GM12878 (cell line): ENCODE measurements around the gene STYXL1. TPM values are rescaled to one million over a fixed set of nuclear protein-coding genes. Genes with fewer than 3 reads are reported as not detected.

Source experiments
- ATAC-seq: fragments of 200-7000 bp; cut with Tn5 transposase; 3 replicates; pipeline ENCODE4 v1.9.1; 2020; ENCODE audit warnings: mild to moderate bottlenecking, moderate library complexity
- BruUV-seq: library from RNA; stranded (reverse); fragments of 400-500 nt; replicated peaks from 2 replicates; lab custom pipeline; 2021; lab: Mats Ljungman, UMichigan
- CTCF ChIA-PET: fragments of 300-600 bp; sonication (Branson Sonifier 250); formaldehyde crosslinking; extraction: SDS; loops from one replicate; lab custom pipeline; 2021; ENCODE audit warnings: inconsistent platforms; lab: Yijun Ruan, JAX
- POLR2A ChIA-PET: fragments of 350-600 bp; formaldehyde crosslinking; extraction: SDS; loops from one replicate; lab custom pipeline; 2021; ENCODE audit warnings: inconsistent platforms; lab: Charles Lee
- RAD21 ChIA-PET: fragments of 300-600 bp; sonication (Branson Sonifier 250); formaldehyde crosslinking; loops from one replicate; lab custom pipeline; 2023; ENCODE audit warnings: antibody characterized with exemption; ENCODE audit not compliant: unreplicated experiment; lab: Charles Lee
- SMC1A ChIA-PET: fragments of 300-600 bp; sonication (Branson Sonifier 250); formaldehyde crosslinking; loops from one replicate; lab custom pipeline; 2023; ENCODE audit not compliant: unreplicated experiment, uncharacterized antibody; lab: Charles Lee
- DNase-seq: peaks from one replicate; pipeline ENCODE4 v3.0.0-alpha.2; 2011; ENCODE audit warnings: low read depth, low spot score
- FAIRE-seq: peaks from 3 replicates; lab custom pipeline; 2011; peaks lifted over from hg19 to GRCh38; lab: Jason Lieb, UNC
- H2AFZ ChIP-seq: 2 replicates; pipeline ENCODE4 v1.6.0; 2011; ENCODE audit warnings: low read depth, low read length, control low read depth; ENCODE audit not compliant: control insufficient read depth
- H3K27ac ChIP-seq: 2 replicates; pipeline ENCODE4 v1.5.1; 2011; ENCODE audit warnings: control low read depth; ENCODE audit not compliant: control insufficient read depth, insufficient read depth
- H3K27me3 ChIP-seq, 2 experiments: replicated peaks in 1 of 2; 2 replicates each; pipeline versions ENCODE4 v1.6.0 to v1.6.1; 2011; ENCODE audit warnings: low read length in 1 of 2; ENCODE audit not compliant: control insufficient read depth in 2 of 2, insufficient read depth in 2 of 2
- H3K36me3 ChIP-seq, 2 experiments: 2 replicates each; pipeline ENCODE4 v1.5.1; 2011; ENCODE audit warnings: low read length in 1 of 2; ENCODE audit not compliant: control insufficient read depth in 2 of 2, insufficient read depth in 2 of 2
- H3K4me1 ChIP-seq: 2 replicates; pipeline ENCODE4 v1.6.1; 2011; ENCODE audit warnings: mild to moderate bottlenecking, low read length, moderate library complexity, mixed read lengths; ENCODE audit not compliant: control insufficient read depth, insufficient read depth
- H3K4me2 ChIP-seq: 2 replicates; pipeline ENCODE4 v1.6.0; 2011; ENCODE audit warnings: control low read depth; ENCODE audit not compliant: control insufficient read depth, insufficient read depth
- H3K4me3 ChIP-seq: fragments of 200-600 bp; sonication (generic); 2 replicates; pipeline ENCODE4 v1.5.1; 2016
- H3K79me2 ChIP-seq: 2 replicates; pipeline ENCODE4 v1.6.0; 2011; ENCODE audit warnings: low read length; ENCODE audit not compliant: control insufficient read depth, insufficient read depth
- H3K9ac ChIP-seq: 2 replicates; pipeline ENCODE4 v1.8.0; 2011; ENCODE audit warnings: low read length, control low read depth, mixed read lengths; ENCODE audit not compliant: control insufficient read depth, insufficient read depth
- H3K9me3 ChIP-seq: replicated peaks from 3 replicates; pipeline ENCODE4 v1.5.1; 2011; ENCODE audit warnings: mild to moderate bottlenecking, low read length; ENCODE audit not compliant: control insufficient read depth, insufficient read depth
- H4K20me1 ChIP-seq: 2 replicates; pipeline ENCODE4 v1.6.0; 2011; ENCODE audit not compliant: control insufficient read depth, insufficient read depth
- BCL3 ChIP-seq: IDR thresholded peaks from 2 replicates; pipeline ENCODE4 v1.6.1; 2011; ENCODE audit warnings: borderline replicate concordance, low read depth, mild to moderate bottlenecking, moderate library complexity, low read length; ENCODE audit not compliant: insufficient read depth, poor library complexity, severe bottlenecking
- DPF2 ChIP-seq: fragments of 450-650 bp; IDR thresholded peaks from 2 replicates; pipeline ENCODE4 v1.6.1; 2017; ENCODE audit warnings: mild to moderate bottlenecking
- EP300 ChIP-seq, 2 experiments: fragments of 150-350 bp in 1 of 2; IDR thresholded peaks; 2 replicates each; pipeline ENCODE4 v1.6.1; 2011 to 2012; ENCODE audit warnings: low read depth in 2 of 2, low read length in 2 of 2, borderline replicate concordance in 1 of 2, improper control_type of control experiment in 1 of 2, inconsistent platforms in 1 of 2; ENCODE audit not compliant: control insufficient read depth in 1 of 2
- PBX3 ChIP-seq: IDR thresholded peaks from 2 replicates; pipeline ENCODE4 v1.6.1; 2011; ENCODE audit warnings: mild to moderate bottlenecking, low read depth, low read length, moderate library complexity; ENCODE audit not compliant: insufficient replicate concordance
- SMAD5 ChIP-seq: IDR thresholded peaks from 2 replicates; pipeline ENCODE4 v1.6.1; 2016; ENCODE audit warnings: antibody characterized with exemption, low read depth
- ZBTB11 ChIP-seq: fragments of 450-650 bp; formaldehyde crosslinking; IDR thresholded peaks from 2 replicates; pipeline ENCODE4 v1.5.0; 2022; ENCODE audit warnings: mild to moderate bottlenecking, missing genetic modification characterization
- WGBS: methylation state at CpG from one replicate; pipeline ENCODE4 v1.1.6; 2016; ENCODE audit warnings: low lambda C conversion rate; ENCODE audit not compliant: insufficient replicate concordance, insufficient coverage; ENCODE audit errors: missing lambda C conversion rate; 5-methylcytosine and 5-hydroxymethylcytosine counted together
- in situ Hi-C: fragments of 300-500 bp; cut with MboI; formaldehyde crosslinking; loops from 9 replicates; pipeline ENCODE4 v1.14.3; 2018; ENCODE audit warnings: mixed read lengths
- intact Hi-C: fragments of 100-400 bp; cut with micrococcal nuclease; formaldehyde crosslinking; loops from one replicate; pipeline ENCODE4 v1.14.2; 2022; ENCODE audit not compliant: unreplicated experiment
- polyA plus RNA-seq, 11 experiments: library from polyadenylated mRNA; depleted of rRNA in 4 of 11; unstranded in 6 of 11; stranded (reverse) in 5 of 11; fragments of >200 nt; fragmentation: Nextera tagmentation in 4 of 11; fragmentation: Illumina TruSeq in 1 of 11; extraction: Ambion mirVana in 4 of 11; extraction: Trizol in 1 of 11; gene quantifications; 1 replicate in 1 of 11; 2 replicates in 10 of 11; pipeline versions ENCODE4 v1.2.1 to v1.2.3, GENCODE V29; 2011 to 2016; ENCODE audit warnings: inconsistent platforms in 2 of 11, missing spikeins in 2 of 11, low read depth in 1 of 11
- total RNA-seq, 4 experiments: library from RNA; depleted of rRNA in 3 of 4; stranded (reverse); fragments of >200 nt in 3 of 4; fragmentation: Illumina TruSeq in 1 of 4; extraction: Trizol in 1 of 4; gene quantifications; 2 replicates each; pipeline versions ENCODE4 v1.2.1 to v1.2.3, GENCODE V29; 2013 to 2021

STYXL1 gene
- total and polyA plus RNA-seq, 10 of the 15 experiments (the other 5 are each of a cell fraction or from before 2014, with no cell fraction given) = 18.4 to 65.9 (median 40.7) TPM

GRCh38 chr7:75953431-75953830 lies 94.4 kb downstream of the STYXL1 start:
- intact Hi-C loops = no loop called here
- H2AFZ ChIP-seq = no peak overlapping the region
- no TSS peak for BruUV-seq

GRCh38 chr7:75951506-75951905 lies 96.3 kb downstream of the STYXL1 start:
- intact Hi-C loops (no loop called here), in situ Hi-C loops (no loop called here)
- Histone ChIP-seq H3K9me3 (no peaks in the 10 kb centered on the region), H3K4me3 (no peak overlapping the region), H3K27ac (no peak overlapping the region), H4K20me1 (no peaks in the 10 kb centered on the region), H2AFZ (no peak overlapping the region), H3K27me3 (no peaks in the 10 kb centered on the region), H3K4me2 (no peak overlapping the region), H3K9ac (no peak overlapping the region), H3K4me1 (no peaks in the 10 kb centered on the region), H3K79me2 (no peaks in the 10 kb centered on the region), H3K36me3 (peaks cover 4 to 7% of the 10 kb centered on the region in 2 experiments; a peak in 3 of 4 replicates)
- DNase-seq = no peak
- ChIA-PET RAD21 (no interaction called here), SMC1A (interaction anchor here (1.5 kb wide), 1 partner anchor 23 kb away, joined by 4 read pairs; no protein-coding TSS in a partner anchor), POLR2A (no interaction called here), CTCF (interaction anchor here (1.1 to 1.8 kb wide), 2 partner anchors 14 to 69 kb away, joined by 3 to 6 read pairs; no protein-coding TSS in a partner anchor)
- ATAC-seq = no peak
- no peak for FAIRE-seq
- 60% methylated on average over 5 of the region's 5 CpGs for WGBS
- no TSS peak for BruUV-seq
- TF ChIP-seq SMAD5 = no peak
- TF ChIP-seq BCL3 = no peak
- TF ChIP-seq DPF2 = no peak
- no peak for TF ChIP-seq ZBTB11 (CRISPR knock-in tag)

More at GRCh38 chr7:75953431-75953830, 94.4 kb downstream of the STYXL1 start:
- no peak for FAIRE-seq
- Histone ChIP-seq H3K79me2 (no peaks in the 10 kb centered on the region), H3K9me3 (no peaks in the 10 kb centered on the region), H3K9ac (no peak overlapping the region), H4K20me1 (no peaks in the 10 kb centered on the region), H3K4me3 (no peak overlapping the region), H3K27ac (no peak overlapping the region), H3K4me2 (no peak overlapping the region)
- ChIA-PET POLR2A (no interaction called here), CTCF (no interaction called here), SMC1A (no interaction called here), RAD21 (interaction anchor here (2.1 kb wide), 1 partner anchor 25 kb away, joined by 5 read pairs; no protein-coding TSS in a partner anchor)
- in situ Hi-C loops = no loop called here
- no peak for DNase-seq
- ATAC-seq = no peak
- TF ChIP-seq EP300 (IDR thresholded peaks at IDR 0.05; ENCODE audit: borderline replicate concordance in 1 of 2, control insufficient read depth in 1 of 2, low read depth in 2 of 2, low read length in 2 of 2) = no peak
- TF ChIP-seq PBX3 = no peak
- TF ChIP-seq, all 136 proteins: peak for 0
- Histone ChIP-seq H3K36me3 (peaks cover 4 to 6% of the 10 kb centered on the region in 2 experiments; a peak in 3 of 4 replicates), H3K4me1 (no peaks in the 10 kb centered on the region), H3K27me3 (no peaks in the 10 kb centered on the region)
- WGBS = 88% methylated on average over 7 of the region's 7 CpGs
